ENCODE results near the gene BBS12. TPM values are rescaled to one million over a fixed set of nuclear protein-coding genes. Genes with fewer than 3 reads are reported as not detected.
"Not testable (repeated sequence)": the region's sequence is repeated elsewhere in the genome, so short reads cannot be mapped to it uniquely, and the experiment has no call there.

BBS12 gene
- total RNA-seq, 2 experiments from 2014 or later, result 0.72 to 1.2 TPM

- H3K27ac Mint-ChIP-seq, H3K4me3 Mint-ChIP-seq: not testable (repeated sequence)
Measured at GRCh38 chr4:122786296-122786695, 53.8 kb downstream of the BBS12 start.

GRCh38 chr4:122786920-122787319 lies 54.4 kb downstream of the BBS12 start:
- H3K9me3 Mint-ChIP-seq, H3K4me3 Mint-ChIP-seq, H3K27ac Mint-ChIP-seq, DNase-seq, H3K36me3 Mint-ChIP-seq: not testable (repeated sequence)
- peaks cover 16% of the 10 kb centered on the region for H3K4me1 Mint-ChIP-seq
- peaks cover 19% of the 10 kb centered on the region for H3K27me3 Mint-ChIP-seq

More at GRCh38 chr4:122786296-122786695, 53.8 kb downstream of the BBS12 start:
- not testable (repeated sequence) for H3K36me3 Mint-ChIP-seq, H3K9me3 Mint-ChIP-seq, DNase-seq
- peaks cover 21% of the 10 kb centered on the region for H3K27me3 Mint-ChIP-seq
- peaks cover 16% of the 10 kb centered on the region for H3K4me1 Mint-ChIP-seq

GRCh38 chr4:122787940-122788339 lies 55.4 kb downstream of the BBS12 start:
- DNase-seq, result no peak
- Mint-ChIP-seq H3K27ac (no peak overlapping the region), H3K4me3 (no peak overlapping the region), H3K9me3 (peaks cover 2% of the 10 kb centered on the region), H3K4me1 (peaks cover 16% of the 10 kb centered on the region), H3K27me3 (peaks cover 11% of the 10 kb centered on the region), H3K36me3 (no peaks in the 10 kb centered on the region)

GRCh38 chr4:122788935-122789334 lies 56.4 kb downstream of the BBS12 start:
- no peak overlapping the region for H3K27ac Mint-ChIP-seq
- H3K4me3 Mint-ChIP-seq, result no peak overlapping the region
- peaks cover 7% of the 10 kb centered on the region for H3K27me3 Mint-ChIP-seq
- DNase-seq, result no peak
- peaks cover 2% of the 10 kb centered on the region for H3K9me3 Mint-ChIP-seq
- H3K4me1 Mint-ChIP-seq, result peaks cover 16% of the 10 kb centered on the region
- H3K36me3 Mint-ChIP-seq, result no peaks in the 10 kb centered on the region

- no peak overlapping the region for H3K4me3 Mint-ChIP-seq
- H3K9me3 Mint-ChIP-seq, result no peaks in the 10 kb centered on the region
- H3K4me1 Mint-ChIP-seq, result peaks cover 8% of the 10 kb centered on the region
- H3K36me3 Mint-ChIP-seq, result no peaks in the 10 kb centered on the region
- H3K27me3 Mint-ChIP-seq, result peaks cover 14% of the 10 kb centered on the region
- no peak for DNase-seq
- H3K27ac Mint-ChIP-seq, result no peak overlapping the region
Measured at GRCh38 chr4:122793811-122794210, 61.3 kb downstream of the BBS12 start.

Other genes with a start within 250 kb of the BBS12 start
- gene IL21, start 111.6 kb upstream of the BBS12 start, total RNA-seq, result not detected
- 1 to 10 TPM; 2.0 to 2.7 TPM for gene FGF2, start 94.1 kb downstream of the BBS12 start, total RNA-seq
- gene NUDT6, start 189.9 kb downstream of the BBS12 start, total RNA-seq, result 1 to 10 TPM; 5.8 to 6.8 TPM

All from activated naive CD8-positive, alpha-beta T cell treated with anti-CD3 and anti-CD28 coated beads for 36 hours (primary cell).